GM12801 (cell line): ENCODE data around the gene PPP1R1B.

Source experiments
- TF ChIP-seq, protein P1 (sequence below): IDR thresholded peaks from one replicate; pipeline ENCODE4 v1.5.1; 2011; ENCODE audit warnings: control low read depth; ENCODE audit not compliant: insufficient read length; ENCODE audit errors: extremely low read depth

The PPP1R1B gene

GRCh38 chr17:39639566-39640458, 13.1 kb downstream of the PPP1R1B start:
- TF ChIP-seq, protein P1, sequence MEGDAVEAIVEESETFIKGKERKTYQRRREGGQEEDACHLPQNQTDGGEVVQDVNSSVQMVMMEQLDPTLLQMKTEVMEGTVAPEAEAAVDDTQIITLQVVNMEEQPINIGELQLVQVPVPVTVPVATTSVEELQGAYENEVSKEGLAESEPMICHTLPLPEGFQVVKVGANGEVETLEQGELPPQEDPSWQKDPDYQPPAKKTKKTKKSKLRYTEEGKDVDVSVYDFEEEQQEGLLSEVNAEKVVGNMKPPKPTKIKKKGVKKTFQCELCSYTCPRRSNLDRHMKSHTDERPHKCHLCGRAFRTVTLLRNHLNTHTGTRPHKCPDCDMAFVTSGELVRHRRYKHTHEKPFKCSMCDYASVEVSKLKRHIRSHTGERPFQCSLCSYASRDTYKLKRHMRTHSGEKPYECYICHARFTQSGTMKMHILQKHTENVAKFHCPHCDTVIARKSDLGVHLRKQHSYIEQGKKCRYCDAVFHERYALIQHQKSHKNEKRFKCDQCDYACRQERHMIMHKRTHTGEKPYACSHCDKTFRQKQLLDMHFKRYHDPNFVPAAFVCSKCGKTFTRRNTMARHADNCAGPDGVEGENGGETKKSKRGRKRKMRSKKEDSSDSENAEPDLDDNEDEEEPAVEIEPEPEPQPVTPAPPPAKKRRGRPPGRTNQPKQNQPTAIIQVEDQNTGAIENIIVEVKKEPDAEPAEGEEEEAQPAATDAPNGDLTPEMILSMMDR = no peak

DNA sequence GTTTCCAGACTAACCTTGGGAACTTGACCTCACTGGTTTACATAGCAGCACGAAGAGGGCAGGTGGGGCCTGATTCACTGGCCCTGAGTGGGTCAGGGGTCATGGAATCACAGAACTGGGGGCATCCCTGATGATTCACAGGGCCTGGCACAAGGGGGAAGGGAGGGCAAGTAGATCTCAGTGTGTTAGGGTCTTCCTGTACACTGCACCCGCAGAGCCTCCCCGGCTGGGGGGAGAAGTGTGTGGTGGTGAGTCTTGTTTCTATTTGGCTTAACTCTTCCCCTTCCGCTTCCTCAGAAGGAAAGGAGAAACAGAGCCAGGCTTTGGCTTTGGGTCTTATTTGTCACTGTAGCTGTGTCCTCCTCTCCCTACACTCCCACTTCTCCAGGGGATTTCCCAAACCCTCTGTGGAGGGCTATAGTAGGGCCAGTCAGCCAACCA, 13.9 kb downstream of the PPP1R1B start:
- TF ChIP-seq, protein P1 = no peak

DNA sequence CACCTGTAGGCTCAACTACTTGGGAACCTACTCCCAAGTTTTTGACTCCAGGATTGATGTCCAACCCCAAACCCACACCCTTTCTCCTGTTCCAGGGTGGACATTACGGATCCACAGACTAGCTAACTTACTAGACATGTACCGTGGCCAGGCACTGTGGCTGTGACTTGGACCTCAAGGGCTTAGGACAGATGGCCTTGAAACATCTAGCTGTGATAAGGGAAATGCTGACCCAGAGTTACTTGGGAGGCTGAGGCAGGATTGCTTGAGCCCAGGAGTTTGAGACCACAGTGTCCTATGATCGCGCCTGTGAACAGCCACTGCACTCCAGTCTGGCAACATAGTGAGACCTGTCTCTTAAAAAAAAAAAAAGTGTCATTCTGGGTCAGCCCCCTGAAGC, 14.3 kb downstream of the PPP1R1B start:
- TF ChIP-seq, protein P1 = no peak

DNA sequence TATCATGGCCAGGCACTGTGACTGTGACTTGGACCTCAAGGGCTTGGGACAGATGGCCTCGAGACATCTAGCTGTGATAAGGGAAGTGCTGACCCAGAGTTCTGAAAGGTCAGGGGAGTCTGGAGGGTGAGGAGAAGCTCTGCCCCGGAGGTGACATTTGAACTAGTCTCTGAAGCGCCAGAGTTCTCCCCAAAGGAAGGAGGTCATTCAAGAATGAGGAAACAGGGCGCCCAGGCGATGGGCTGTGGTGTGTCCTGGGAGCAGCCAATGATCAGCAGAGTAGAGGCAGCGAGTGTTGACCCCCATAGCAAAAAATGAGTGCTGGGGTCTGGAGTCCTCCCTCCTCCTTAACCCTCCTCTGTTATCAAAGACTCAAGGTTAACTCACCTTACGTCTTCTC, 15.1 kb downstream of the PPP1R1B start:
- TF ChIP-seq, protein P1 = no peak

DNA sequence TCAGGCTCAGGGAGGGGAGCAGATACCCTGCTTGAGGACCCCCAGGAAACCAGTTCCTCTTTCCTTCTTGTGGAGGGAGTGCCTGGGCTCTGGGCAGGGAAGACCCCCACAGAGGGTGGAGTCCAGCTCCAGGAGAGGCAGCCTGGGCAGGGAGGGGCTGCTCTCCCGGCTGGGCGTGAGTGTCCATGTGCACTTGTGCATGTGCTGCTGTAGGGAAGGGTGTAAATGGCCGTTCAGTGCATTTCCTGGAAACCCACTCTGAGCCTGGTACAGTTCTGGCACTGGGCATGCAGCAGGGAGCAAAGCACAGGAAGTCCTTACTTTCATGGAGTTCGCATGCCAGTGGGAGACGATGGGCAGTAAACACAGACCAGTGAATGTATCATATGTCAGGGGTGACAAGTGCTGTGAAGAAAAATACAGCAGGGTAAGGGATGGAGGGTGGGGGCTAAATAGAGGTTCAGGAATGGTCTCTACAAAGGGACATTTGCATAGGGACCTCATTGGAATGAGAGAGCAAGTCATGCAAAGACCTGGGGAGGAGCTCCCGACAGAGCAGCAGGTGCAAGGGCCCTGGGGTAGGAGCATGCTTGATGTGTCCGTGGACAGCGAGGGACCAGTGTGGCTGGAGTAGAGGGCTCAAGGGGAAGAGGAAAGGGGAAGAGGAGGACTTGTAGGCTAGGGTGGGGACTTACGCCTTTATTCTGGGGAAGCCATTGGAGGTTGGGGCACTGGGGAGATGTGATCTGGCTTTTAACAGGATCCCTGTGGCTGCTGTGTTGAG, 15.7 kb downstream of the PPP1R1B start:
- TF ChIP-seq, protein P1 = no peak

DNA sequence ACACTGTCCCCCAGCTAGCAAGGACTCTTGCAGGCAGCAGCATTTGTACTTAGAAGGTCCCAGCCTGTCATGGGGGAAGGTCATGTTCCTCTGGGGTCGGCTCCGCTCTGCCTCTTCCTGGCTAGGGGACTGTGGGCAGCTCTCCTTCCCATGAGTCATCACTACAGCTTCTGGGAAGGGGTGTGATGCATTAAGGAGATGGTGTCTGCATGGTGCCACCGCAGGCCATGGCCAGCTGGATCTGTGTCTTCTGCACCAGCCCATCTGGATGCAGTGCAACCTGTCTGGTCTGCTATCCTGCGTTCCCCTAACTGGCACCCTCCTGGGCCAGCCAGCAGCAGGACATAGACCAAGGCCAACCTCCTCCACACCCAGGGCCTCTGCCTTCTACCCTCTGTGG, 16.5 kb downstream of the PPP1R1B start:
- TF ChIP-seq, protein P1 = no peak

DNA sequence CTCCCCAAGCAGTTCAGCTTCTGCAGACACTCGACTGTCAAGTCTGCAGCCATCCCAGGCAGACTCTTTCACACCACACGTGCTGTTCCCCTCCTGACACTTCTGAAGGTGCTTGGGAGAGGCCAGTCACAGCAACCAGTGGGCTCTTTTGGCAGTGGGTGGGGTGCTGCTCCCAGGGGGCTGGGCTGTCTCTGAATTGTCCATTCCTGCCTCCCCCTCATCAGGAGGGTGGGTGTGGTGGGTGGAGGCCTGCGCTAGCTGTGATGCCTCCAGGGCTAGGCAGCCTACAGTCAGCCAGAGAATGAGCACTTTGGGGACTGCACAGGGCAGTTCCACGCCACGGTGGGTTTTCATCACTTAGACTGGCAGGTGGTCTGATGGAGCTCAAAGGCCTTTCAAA, 20.5 kb downstream of the PPP1R1B start:
- TF ChIP-seq, protein P1 = no peak
